ENCODE results near the gene PCDHGA1.

GRCh38 chr5:141560151-141560550, 229.8 kb downstream of the PCDHGA1 start:
- no peak for TF ChIP-seq CTCF (conservative IDR thresholded peaks at IDR 0.05; ENCODE audit: low read depth, low read length)
- no peak for TF ChIP-seq EZH2 (IDR thresholded peaks at IDR 0.05; ENCODE audit: borderline replicate concordance, low read depth, low read length, poor library complexity, severe bottlenecking)

All from A673 (cell line).